Prostate gland (tissue), 2 donors: Measurements from ENCODE around the gene TANC1.

Source experiments
- POLR2A ChIP-seq: fragments of 450-650 bp; IDR thresholded peaks from one replicate; pipeline ENCODE4 v1.6.1; 2016; ENCODE audit warnings: antibody characterized with exemption, mild to moderate bottlenecking
- TF ChIP-seq, protein P1 (sequence below), 4 experiments: fragments of 200-600 bp in 2 of 4; fragments of 450-650 bp in 2 of 4; sonication (generic) in 2 of 4; IDR thresholded peaks; 1 replicate in 3 of 4; 2 replicates in 1 of 4; pipeline ENCODE4 v1.5.1; 2016 to 2019; ENCODE audit warnings: antibody characterized with exemption in 4 of 4, mild to moderate bottlenecking in 2 of 4, moderate library complexity in 2 of 4

DNA sequence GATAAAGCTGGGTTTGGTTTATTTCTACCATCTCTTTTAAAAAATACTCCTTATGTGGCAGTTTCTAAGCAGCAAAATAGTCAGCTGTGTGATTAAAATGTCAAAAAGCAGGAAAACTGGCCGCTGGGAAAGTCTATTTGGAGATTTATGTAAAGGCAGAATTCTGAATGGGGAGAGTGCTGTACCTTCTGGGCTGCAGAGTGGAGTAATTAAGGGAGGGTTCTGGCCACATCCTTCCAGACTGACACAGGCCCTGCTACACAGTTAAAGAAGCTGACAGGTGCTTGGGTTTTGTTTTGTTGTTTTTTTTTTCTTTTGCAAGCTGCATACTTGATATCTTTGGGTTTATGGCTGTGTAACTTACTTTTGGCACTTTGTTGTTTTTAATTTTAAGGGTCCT, 160.8 kb downstream of the TANC1 start:
- TF ChIP-seq POLR2A: no peak
- TF ChIP-seq, protein P1, sequence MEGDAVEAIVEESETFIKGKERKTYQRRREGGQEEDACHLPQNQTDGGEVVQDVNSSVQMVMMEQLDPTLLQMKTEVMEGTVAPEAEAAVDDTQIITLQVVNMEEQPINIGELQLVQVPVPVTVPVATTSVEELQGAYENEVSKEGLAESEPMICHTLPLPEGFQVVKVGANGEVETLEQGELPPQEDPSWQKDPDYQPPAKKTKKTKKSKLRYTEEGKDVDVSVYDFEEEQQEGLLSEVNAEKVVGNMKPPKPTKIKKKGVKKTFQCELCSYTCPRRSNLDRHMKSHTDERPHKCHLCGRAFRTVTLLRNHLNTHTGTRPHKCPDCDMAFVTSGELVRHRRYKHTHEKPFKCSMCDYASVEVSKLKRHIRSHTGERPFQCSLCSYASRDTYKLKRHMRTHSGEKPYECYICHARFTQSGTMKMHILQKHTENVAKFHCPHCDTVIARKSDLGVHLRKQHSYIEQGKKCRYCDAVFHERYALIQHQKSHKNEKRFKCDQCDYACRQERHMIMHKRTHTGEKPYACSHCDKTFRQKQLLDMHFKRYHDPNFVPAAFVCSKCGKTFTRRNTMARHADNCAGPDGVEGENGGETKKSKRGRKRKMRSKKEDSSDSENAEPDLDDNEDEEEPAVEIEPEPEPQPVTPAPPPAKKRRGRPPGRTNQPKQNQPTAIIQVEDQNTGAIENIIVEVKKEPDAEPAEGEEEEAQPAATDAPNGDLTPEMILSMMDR (IDR thresholded peaks at IDR 0.05): no peak
